Body of pancreas (tissue), 4 donors: Measurements from ENCODE around the gene THAP12. TPM values are rescaled to one million over a fixed set of nuclear protein-coding genes. Genes with fewer than 3 reads are reported as not detected.

Experiments used
- ATAC-seq: fragments of 150-250 bp; one replicate; pipeline ENCODE4 v1.9.1; 2016
- DNase-seq, 4 donors: peaks; one replicate each; pipeline ENCODE4 v3.0.0-alpha.2; 2019
- H3K27ac ChIP-seq, 4 donors: fragments of 200-600 bp; sonication (generic); 1 replicate in 3 of 4; 2 replicates in 1 of 4; pipeline versions ENCODE4 v1.5.1 to v1.6.1; 2016 to 2019; ENCODE audit warnings: mild to moderate bottlenecking in 1 of 4, mixed read lengths in 1 of 4, moderate library complexity in 1 of 4
- H3K27me3 ChIP-seq, 2 donors: fragments of 200-600 bp; sonication (generic); one replicate each; pipeline ENCODE4 v1.6.0; 2016; ENCODE audit warnings: mild to moderate bottlenecking in 1 of 2
- H3K36me3 ChIP-seq, 2 donors: fragments of 200-600 bp; sonication (generic); replicated peaks in 1 of 2; 2 replicates each; pipeline ENCODE4 v1.5.1; 2016; ENCODE audit warnings: low read depth in 2 of 2; ENCODE audit not compliant: insufficient read depth in 1 of 2
- H3K4me1 ChIP-seq: fragments of 200-600 bp; sonication (generic); one replicate; pipeline ENCODE4 v1.6.0; 2016
- H3K4me3 ChIP-seq, 2 donors: fragments of 200-600 bp; sonication (generic); 1 replicate in 1 of 2; 2 replicates in 1 of 2; pipeline ENCODE4 v1.5.1; 2016 to 2019
- H3K9me3 ChIP-seq, 3 donors: fragments of 200-600 bp; sonication (generic); 1 replicate in 2 of 3; 2 replicates in 1 of 3; pipeline ENCODE4 v1.5.1; 2016
- CTCF ChIP-seq, 7 experiments: fragments of 450-650 bp in 4 of 7; fragments of 200-600 bp in 3 of 7; sonication (generic) in 3 of 7; IDR thresholded peaks; one replicate each; pipeline ENCODE4 v1.5.1; 2016 to 2019; ENCODE audit warnings: antibody characterized with exemption in 7 of 7
- POLR2A ChIP-seq, 3 donors: fragments of 450-650 bp; IDR thresholded peaks; one replicate each; pipeline ENCODE4 v1.6.1; 2016; ENCODE audit warnings: antibody characterized with exemption in 3 of 3, mild to moderate bottlenecking in 2 of 3
- WGBS, 2 donors: methylation state at CpG; one replicate each; pipeline ENCODE4 v1.1.5; 2017; 5-methylcytosine and 5-hydroxymethylcytosine counted together
- intact Hi-C: fragments of 100-400 bp; cut with DNase I; formaldehyde crosslinking; loops from one replicate; pipeline ENCODE4 v1.15.1; 2023
- total RNA-seq, 2 donors: library from RNA; depleted of rRNA; stranded (reverse); fragments of >200 nt; gene quantifications; one replicate each; pipeline ENCODE4 v1.1.0, GENCODE V29; 2016

Gene THAP12, protein sequence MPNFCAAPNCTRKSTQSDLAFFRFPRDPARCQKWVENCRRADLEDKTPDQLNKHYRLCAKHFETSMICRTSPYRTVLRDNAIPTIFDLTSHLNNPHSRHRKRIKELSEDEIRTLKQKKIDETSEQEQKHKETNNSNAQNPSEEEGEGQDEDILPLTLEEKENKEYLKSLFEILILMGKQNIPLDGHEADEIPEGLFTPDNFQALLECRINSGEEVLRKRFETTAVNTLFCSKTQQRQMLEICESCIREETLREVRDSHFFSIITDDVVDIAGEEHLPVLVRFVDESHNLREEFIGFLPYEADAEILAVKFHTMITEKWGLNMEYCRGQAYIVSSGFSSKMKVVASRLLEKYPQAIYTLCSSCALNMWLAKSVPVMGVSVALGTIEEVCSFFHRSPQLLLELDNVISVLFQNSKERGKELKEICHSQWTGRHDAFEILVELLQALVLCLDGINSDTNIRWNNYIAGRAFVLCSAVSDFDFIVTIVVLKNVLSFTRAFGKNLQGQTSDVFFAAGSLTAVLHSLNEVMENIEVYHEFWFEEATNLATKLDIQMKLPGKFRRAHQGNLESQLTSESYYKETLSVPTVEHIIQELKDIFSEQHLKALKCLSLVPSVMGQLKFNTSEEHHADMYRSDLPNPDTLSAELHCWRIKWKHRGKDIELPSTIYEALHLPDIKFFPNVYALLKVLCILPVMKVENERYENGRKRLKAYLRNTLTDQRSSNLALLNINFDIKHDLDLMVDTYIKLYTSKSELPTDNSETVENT
- total RNA-seq: 10 to 100 TPM; 42.5 to 47.5 TPM

DNA sequence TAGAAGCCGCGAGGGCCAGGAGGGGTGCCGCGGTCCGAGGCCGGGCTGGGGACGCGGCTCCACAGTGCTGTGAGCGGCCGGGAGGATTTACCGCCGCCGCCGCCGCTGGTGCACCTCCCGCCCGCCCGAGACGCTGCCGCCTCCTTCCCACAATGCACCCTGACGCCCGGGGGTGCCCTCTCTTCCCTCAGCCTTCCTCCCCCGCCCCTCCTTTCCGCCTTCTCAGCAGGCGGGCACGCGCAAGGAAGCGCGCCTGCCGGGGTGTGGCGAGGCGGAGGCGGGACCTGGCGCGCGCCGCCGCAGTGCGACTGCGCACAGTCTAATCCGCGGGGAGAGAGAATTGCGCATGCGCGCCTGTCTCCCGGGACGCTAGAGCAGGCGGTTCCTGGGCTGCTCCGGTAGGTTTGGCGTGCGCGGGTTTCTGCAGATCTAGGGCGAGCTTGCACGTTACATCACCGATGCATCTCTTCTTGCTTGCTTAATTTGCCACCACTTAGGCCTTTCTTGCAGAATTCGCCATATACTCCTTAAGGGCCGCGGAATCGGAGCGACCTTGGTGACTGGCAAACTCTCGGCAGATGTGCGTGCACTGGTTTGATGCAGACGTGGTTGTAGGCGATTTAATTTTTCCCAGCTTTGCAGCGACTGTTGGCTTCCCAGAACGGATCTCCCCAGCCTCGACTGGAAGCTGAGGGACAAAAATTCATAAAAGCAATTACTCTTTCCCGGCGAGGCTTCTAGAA, at the start of gene THAP12, which contains the start of gene GVQW3:
Gene THAP12, minus strand, starts transcription at position 156 of the 743 bp plus-strand sequence. CDS start 296 bp downstream, outside the sequence.
Gene GVQW3, plus strand, starts transcription at position 347 of the 743 bp plus-strand sequence. CDS start 506 bp downstream, outside the sequence.
- WGBS, 2 donors: 0 to 1% methylated on average over 14 to 67 of the region's 69 CpGs
- H3K4me1 ChIP-seq: peaks cover 81% of the 10 kb centered on the region

GRCh38 chr11:76426660-76427059, 45.7 kb upstream of the THAP12 start:
- DNase-seq (no peak), ATAC-seq (no peak)
- Histone ChIP-seq H3K36me3 (no peaks in the 10 kb centered on the region), H3K4me1 (no peaks in the 10 kb centered on the region), H3K27ac (no peak overlapping the region), H3K4me3 (no peak overlapping the region), H3K9me3 (no peaks in the 10 kb centered on the region), H3K27me3 (no peaks in the 10 kb centered on the region)
- TF ChIP-seq POLR2A (IDR thresholded peaks at IDR 0.05) (no peak), CTCF (IDR thresholded peaks at IDR 0.05) (no peak)
- intact Hi-C loops: no loop called here

More for the DNA sequence above, at the start of gene THAP12, which contains the start of gene GVQW3:
- no peaks in the 10 kb centered on the region for H3K27me3 ChIP-seq
- intact Hi-C loops: no loop called here
- peak; percentile 49 to 78 (median 75) for TF ChIP-seq POLR2A (IDR thresholded peaks at IDR 0.05)
- peak in 5 of 7 experiments; percentile 14 to 56 (median 27) for TF ChIP-seq CTCF (IDR thresholded peaks at IDR 0.05)
- H3K27ac ChIP-seq: peak within 1 kb of the TSS; percentile 78 to 93 (median 90)
- ATAC-seq (peak; percentile 93), DNase-seq (peak; percentile 98 to 99 (median 98))
- H3K4me3 ChIP-seq: peak within 1 kb of the TSS; percentile 73 to 84
- H3K9me3 ChIP-seq: no peaks in the 10 kb centered on the region
- no peaks in the 10 kb centered on the region for H3K36me3 ChIP-seq

DNA sequence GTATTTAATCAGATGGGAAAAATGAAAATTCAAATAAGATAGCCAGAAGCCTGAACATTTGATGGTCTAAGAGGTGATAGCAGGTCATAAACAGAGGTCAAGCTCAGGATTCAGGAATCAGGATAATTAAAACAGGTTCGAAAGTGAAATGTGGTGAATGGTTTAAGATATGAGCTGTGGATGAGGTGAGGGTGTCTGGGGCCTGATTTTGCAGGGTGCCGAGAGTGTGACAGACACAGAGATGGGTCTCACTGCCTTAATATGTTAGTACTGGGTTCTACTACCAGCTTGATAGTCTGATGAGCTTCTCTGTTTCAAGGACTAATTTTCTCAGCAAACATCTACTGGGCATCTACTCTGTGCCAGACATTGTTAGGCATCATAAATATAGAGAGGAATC, 44.0 kb upstream of the THAP12 start:
- ATAC-seq (no peak), DNase-seq (no peak)
- Histone ChIP-seq H3K27ac (no peak overlapping the region), H3K36me3 (no peaks in the 10 kb centered on the region), H3K4me3 (no peak overlapping the region), H3K9me3 (no peaks in the 10 kb centered on the region), H3K27me3 (no peaks in the 10 kb centered on the region), H3K4me1 (no peaks in the 10 kb centered on the region)
- TF ChIP-seq POLR2A (IDR thresholded peaks at IDR 0.05): no peak
- no peak for TF ChIP-seq CTCF (IDR thresholded peaks at IDR 0.05)
- intact Hi-C loops: no loop called here
- 85 to 98% methylated on average over 2 of the region's 2 CpGs for WGBS, 2 donors

- intact Hi-C loops: no loop called here
- Histone ChIP-seq H3K27ac (no peak overlapping the region), H3K4me3 (no peak overlapping the region), H3K9me3 (no peaks in the 10 kb centered on the region), H3K27me3 (no peaks in the 10 kb centered on the region), H3K4me1 (no peaks in the 10 kb centered on the region), H3K36me3 (no peaks in the 10 kb centered on the region)
- DNase-seq: no peak
- ATAC-seq: no peak
- 54 to 65% methylated on average over 3 of the region's 3 CpGs for WGBS, 2 donors
- no peak for TF ChIP-seq CTCF (IDR thresholded peaks at IDR 0.05)
- TF ChIP-seq POLR2A (IDR thresholded peaks at IDR 0.05): no peak
Measured at GRCh38 chr11:76424379-76424778, 43.4 kb upstream of the THAP12 start.
